ENCODE measurements around the gene FIBCD1. TPM values are rescaled to one million over a fixed set of nuclear protein-coding genes. Genes with fewer than 3 reads are reported as not detected.

FIBCD1 gene
- total RNA-seq, 1 donor from 2014 or later = not detected

DNA sequence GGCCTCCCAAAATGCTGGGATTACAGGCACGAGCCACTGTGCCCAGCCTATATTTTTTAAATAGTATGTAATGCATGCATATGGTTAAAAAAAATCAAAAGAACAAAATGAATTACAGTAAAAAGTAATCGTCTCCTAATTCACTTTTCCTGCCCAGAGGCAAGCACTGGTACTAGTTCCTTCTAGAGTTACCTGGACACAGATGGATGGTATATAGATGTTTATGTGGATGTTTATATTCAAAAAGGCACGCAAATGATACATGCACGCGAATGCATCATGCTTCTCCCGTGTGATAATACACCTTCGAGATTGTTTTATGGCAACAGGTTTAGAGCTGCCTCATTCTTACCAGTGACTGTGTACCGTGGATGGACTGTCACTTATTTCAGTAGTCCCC, 82.6 kb downstream of the FIBCD1 start:
- H3K36me3 Mint-ChIP-seq (ENCODE audit: low read depth) = no peaks in the 10 kb centered on the region
- no peak overlapping the region for H3K27ac Mint-ChIP-seq
- H3K4me1 Mint-ChIP-seq (ENCODE audit: low read depth) = no peaks in the 10 kb centered on the region
- no peaks in the 10 kb centered on the region for H3K9me3 Mint-ChIP-seq
- intact Hi-C loops (cut with micrococcal nuclease) = no loop called here
- no peaks in the 10 kb centered on the region for H3K27me3 Mint-ChIP-seq (ENCODE audit: insufficient read depth)
- no peak for DNase-seq (ENCODE audit: low spot score)
- H3K4me3 Mint-ChIP-seq = no peak overlapping the region

DNA sequence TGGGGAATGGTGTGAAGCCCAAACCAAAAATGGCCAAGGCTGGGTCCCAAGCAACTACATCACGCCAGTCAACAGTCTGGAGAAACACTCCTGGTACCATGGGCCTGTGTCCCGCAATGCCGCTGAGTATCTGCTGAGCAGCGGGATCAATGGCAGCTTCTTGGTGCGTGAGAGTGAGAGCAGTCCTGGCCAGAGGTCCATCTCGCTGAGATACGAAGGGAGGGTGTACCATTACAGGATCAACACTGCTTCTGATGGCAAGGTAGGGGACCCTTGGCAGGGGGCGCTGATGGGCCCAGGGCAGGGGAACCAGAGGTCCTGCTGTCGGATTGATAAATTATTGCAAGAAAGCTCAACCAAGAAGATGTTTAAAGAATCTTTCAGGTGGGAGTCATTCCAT, 84.2 kb downstream of the FIBCD1 start:
- Mint-ChIP-seq H3K27me3 (ENCODE audit: insufficient read depth) (no peaks in the 10 kb centered on the region), H3K27ac (no peak overlapping the region), H3K4me3 (no peak overlapping the region), H3K36me3 (ENCODE audit: low read depth) (no peaks in the 10 kb centered on the region), H3K4me1 (ENCODE audit: low read depth) (no peaks in the 10 kb centered on the region), H3K9me3 (no peaks in the 10 kb centered on the region)
- intact Hi-C loops (cut with micrococcal nuclease) = no loop called here
- no peak for DNase-seq (ENCODE audit: low spot score)

DNA sequence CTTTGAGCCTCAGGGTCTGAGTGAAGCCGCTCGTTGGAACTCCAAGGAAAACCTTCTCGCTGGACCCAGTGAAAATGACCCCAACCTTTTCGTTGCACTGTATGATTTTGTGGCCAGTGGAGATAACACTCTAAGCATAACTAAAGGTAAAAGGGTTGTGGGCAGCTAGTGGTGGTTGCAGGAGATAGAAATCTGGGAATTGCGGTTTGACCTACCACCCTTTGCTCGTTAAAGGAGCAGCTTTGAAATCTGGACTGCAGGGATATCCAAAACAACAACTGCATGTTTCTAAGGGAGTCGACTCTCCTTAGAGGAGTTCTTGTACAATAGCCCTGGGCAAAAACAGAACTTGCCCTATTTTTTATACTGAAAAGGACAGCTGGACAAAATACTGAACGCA, 85.0 kb downstream of the FIBCD1 start:
- Mint-ChIP-seq H3K36me3 (ENCODE audit: low read depth) (no peaks in the 10 kb centered on the region), H3K27ac (no peak overlapping the region), H3K4me3 (no peak overlapping the region), H3K4me1 (ENCODE audit: low read depth) (no peaks in the 10 kb centered on the region), H3K27me3 (ENCODE audit: insufficient read depth) (no peaks in the 10 kb centered on the region), H3K9me3 (no peaks in the 10 kb centered on the region)
- no peak for DNase-seq (ENCODE audit: low spot score)
- intact Hi-C loops (cut with micrococcal nuclease) = no loop called here

DNA sequence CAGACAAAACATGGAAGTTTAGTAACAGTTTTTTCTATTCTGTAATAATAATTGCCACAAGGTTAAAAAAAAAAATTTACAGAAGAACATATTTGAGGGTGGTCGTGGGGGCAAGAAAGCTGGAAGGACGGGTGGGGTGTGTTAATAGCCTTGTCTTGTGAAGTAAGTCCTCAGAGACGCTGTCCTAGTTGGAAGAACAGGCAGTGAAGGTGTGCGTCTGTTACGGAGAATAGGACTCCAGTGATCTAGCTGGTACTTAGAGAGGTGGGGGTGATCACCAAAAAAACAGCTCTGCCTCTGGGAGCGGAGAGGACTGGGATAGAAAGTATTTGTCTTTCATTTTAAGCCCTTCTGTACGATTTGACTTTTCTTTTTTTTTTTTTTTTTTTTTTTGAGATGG, 86.2 kb downstream of the FIBCD1 start:
- Mint-ChIP-seq H3K4me1 (ENCODE audit: low read depth) (no peaks in the 10 kb centered on the region), H3K27ac (no peak overlapping the region), H3K9me3 (no peaks in the 10 kb centered on the region), H3K36me3 (ENCODE audit: low read depth) (no peaks in the 10 kb centered on the region), H3K4me3 (no peak overlapping the region), H3K27me3 (ENCODE audit: insufficient read depth) (no peaks in the 10 kb centered on the region)
- no peak for DNase-seq (ENCODE audit: low spot score)
- intact Hi-C loops (cut with micrococcal nuclease) = no loop called here

Other genes with a start within 250 kb of the FIBCD1 start
- 107 TPM in 2 replicates for gene EXOSC2, start 245.5 kb downstream of the FIBCD1 start, total RNA-seq
- gene ABL1, start 104.0 kb downstream of the FIBCD1 start, total RNA-seq = 34.2 and 36.2 TPM in 2 replicates
- gene QRFP, start 42.4 kb downstream of the FIBCD1 start, total RNA-seq = not detected in 2 replicates
- gene LAMC3, start 69.9 kb upstream of the FIBCD1 start, total RNA-seq = 0.05 TPM in 2 replicates
- 0.34 and 0.51 TPM in 2 replicates for gene AIF1L, start 157.3 kb upstream of the FIBCD1 start, total RNA-seq
- 77.7 and 80.7 TPM in 2 replicates for gene NUP214, start 186.3 kb upstream of the FIBCD1 start, total RNA-seq

Measured in activated T-helper 1 cell treated with anti-CD3 and anti-CD28 coated beads, Interleukin-12 subunit alpha, Interleukin-12 subunit beta, Interleukin-2, Interleukin-4 antibody, amounts not matched to agents 30 ng/mL and 10 ng/mL and 1 ng/mL, durations not matched to agents 14 hours and 24 hours and 36 hours (primary cell).